K562 (cell line): ENCODE data around the gene LAMTOR4.

Source experiments
- ADNP ChIP-seq: fragments of 200-800 bp; sonication (Bioruptor generic); IDR thresholded peaks from 2 replicates; pipeline ENCODE4 v1.6.1; 2016; ENCODE audit warnings: missing genetic modification characterization, missing compliant biosample characterization
- FOSL1 ChIP-seq: fragments of 200-800 bp; sonication (Bioruptor generic); conservative IDR thresholded peaks from 2 replicates; pipeline ENCODE4 v1.6.1; 2016; ENCODE audit warnings: missing genetic modification characterization, missing compliant biosample characterization
- FOXJ3 ChIP-seq: sonication (generic); formaldehyde crosslinking; IDR thresholded peaks from 2 replicates; pipeline ENCODE4 v1.4.0; 2020; ENCODE audit warnings: mild to moderate bottlenecking, missing genetic modification reagents
- FOXM1 ChIP-seq, 2 experiments: fragments of 450-650 bp in 1 of 2; sonication (generic) in 1 of 2; formaldehyde crosslinking in 1 of 2; IDR thresholded peaks; 2 replicates each; pipeline versions ENCODE4 v1.6.1 to v1.9.0; 2017 to 2022; ENCODE audit warnings: low read depth in 2 of 2, mild to moderate bottlenecking in 2 of 2, missing genetic modification reagents in 1 of 2, moderate library complexity in 1 of 2
- NFE2 ChIP-seq: IDR thresholded peaks from 2 replicates; pipeline ENCODE4 v1.6.1; 2014; ENCODE audit warnings: antibody characterized with exemption, low read depth
- POLR2A ChIP-seq: fragments of 450-650 bp; conservative IDR thresholded peaks from 2 replicates; pipeline ENCODE4 v1.6.1; 2016
- SMC3 ChIP-seq: conservative IDR thresholded peaks from 2 replicates; pipeline ENCODE4 v1.6.1; 2011; ENCODE audit warnings: low read depth, low read length, improper control_type of control experiment; ENCODE audit not compliant: insufficient read depth
- TAF1 ChIP-seq: IDR thresholded peaks from 2 replicates; pipeline ENCODE4 v1.6.1; 2011; ENCODE audit warnings: mild to moderate bottlenecking, low read length, moderate library complexity; ENCODE audit not compliant: insufficient read depth, control insufficient read depth, severe bottlenecking; ENCODE audit errors: extremely low read depth
- YY1 ChIP-seq, 3 experiments: IDR thresholded peaks; 2 replicates each; pipeline ENCODE4 v1.6.1; 2011; ENCODE audit warnings: low read length in 2 of 3, mild to moderate bottlenecking in 2 of 3, moderate library complexity in 2 of 3, borderline replicate concordance in 1 of 3, control low read depth in 1 of 3, low read depth in 1 of 3; ENCODE audit not compliant: insufficient read depth in 3 of 3, insufficient replicate concordance in 2 of 3, control insufficient read depth in 1 of 3, insufficient read length in 1 of 3; ENCODE audit errors: extremely low read depth in 1 of 3
- TF ChIP-seq, protein P1 (sequence below), 2 experiments: fragments of 150-350 bp in 1 of 2; IDR thresholded peaks; 2 replicates each; pipeline ENCODE4 v1.6.1; 2012 to 2016; ENCODE audit warnings: low read depth in 2 of 2, low read length in 2 of 2, mild to moderate bottlenecking in 1 of 2, moderate library complexity in 1 of 2
- TF ChIP-seq, protein P2 (sequence below), 3 experiments: IDR thresholded peaks in 2 of 3; conservative IDR thresholded peaks in 1 of 3; 2 replicates each; pipeline ENCODE4 v1.5.1; 2011 to 2012; ENCODE audit warnings: low read length in 3 of 3, mild to moderate bottlenecking in 3 of 3, control low read depth in 2 of 3, improper control_type of control experiment in 1 of 3, inconsistent platforms in 1 of 3, low read depth in 1 of 3, mixed read lengths in 1 of 3, moderate library complexity in 1 of 3; ENCODE audit not compliant: insufficient read depth in 2 of 3
- TF ChIP-seq, protein P3 (sequence below): sonication (generic); formaldehyde crosslinking; IDR thresholded peaks from 2 replicates; pipeline ENCODE4 v1.5.0; 2020; ENCODE audit warnings: missing genetic modification reagents
- TF ChIP-seq, protein P4 (sequence below): fragments of 250-450 bp; sonication (Bioruptor Pico); IDR thresholded peaks from 2 replicates; pipeline ENCODE4 v1.4.0; 2020; ENCODE audit warnings: mild to moderate bottlenecking
- TF ChIP-seq, protein P5 (sequence below): IDR thresholded peaks from 2 replicates; pipeline ENCODE4 v1.6.1; 2012; ENCODE audit warnings: low read depth, low read length, improper control_type of control experiment, borderline replicate concordance

DNA sequence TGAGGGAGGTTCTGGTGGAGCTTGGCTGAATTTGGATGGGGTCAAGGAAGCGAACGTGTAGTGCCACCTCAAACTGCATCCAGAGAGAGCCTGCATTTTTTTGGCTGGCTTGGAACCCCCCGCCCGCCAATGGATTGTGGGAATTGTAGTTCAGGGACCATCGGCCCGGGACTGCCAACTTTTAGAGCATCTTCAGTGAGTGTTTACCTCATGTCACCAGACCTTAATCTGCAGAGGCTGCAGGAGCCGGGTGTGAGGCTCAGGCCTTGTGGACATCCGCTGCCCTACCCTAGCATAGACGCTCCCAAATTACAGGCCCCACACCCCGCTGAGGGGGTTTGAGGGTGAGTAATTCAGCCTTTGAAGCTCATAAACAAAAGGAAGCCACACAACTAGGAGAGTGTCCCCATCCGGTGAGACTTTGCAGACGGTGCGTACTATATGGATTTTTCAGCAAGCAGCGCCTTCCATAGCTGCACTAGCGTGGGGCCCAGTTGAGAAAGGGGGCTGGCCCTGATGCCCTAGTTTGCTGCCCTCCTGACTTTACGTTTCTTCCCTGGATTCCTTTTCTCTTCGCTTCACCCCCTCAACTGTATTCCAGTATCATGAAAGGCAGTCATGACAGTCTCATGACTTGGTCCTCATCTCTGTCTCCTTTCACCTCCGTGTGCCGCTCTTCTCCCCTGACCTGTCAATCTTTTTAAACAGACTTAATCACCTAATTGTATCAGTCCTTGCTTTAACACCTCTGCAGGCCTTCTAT, 28.6 kb upstream of the LAMTOR4 start:
- TF ChIP-seq ADNP (tag) (no peak), SMC3 (no peak), FOXM1 (IDR thresholded peaks at IDR 0.05; ENCODE audit: low read depth) (no peak), FOXM1 (CRISPR knock-in tag; IDR thresholded peaks at IDR 0.05; ENCODE audit: low read depth) (no peak), TAF1 (no peak), POLR2A (no peak), FOSL1 (tag) (no peak), NFE2 (no peak), YY1 (IDR thresholded peaks at IDR 0.05; ENCODE audit: borderline replicate concordance in 1 of 3, control insufficient read depth in 1 of 3, extremely low read depth in 1 of 3, insufficient read depth in 3 of 3, insufficient read length in 1 of 3, insufficient replicate concordance in 2 of 3, low read depth in 1 of 3, low read length in 2 of 3) (no peak), FOXJ3 (CRISPR knock-in tag) (no peak)
- TF ChIP-seq, protein P1, sequence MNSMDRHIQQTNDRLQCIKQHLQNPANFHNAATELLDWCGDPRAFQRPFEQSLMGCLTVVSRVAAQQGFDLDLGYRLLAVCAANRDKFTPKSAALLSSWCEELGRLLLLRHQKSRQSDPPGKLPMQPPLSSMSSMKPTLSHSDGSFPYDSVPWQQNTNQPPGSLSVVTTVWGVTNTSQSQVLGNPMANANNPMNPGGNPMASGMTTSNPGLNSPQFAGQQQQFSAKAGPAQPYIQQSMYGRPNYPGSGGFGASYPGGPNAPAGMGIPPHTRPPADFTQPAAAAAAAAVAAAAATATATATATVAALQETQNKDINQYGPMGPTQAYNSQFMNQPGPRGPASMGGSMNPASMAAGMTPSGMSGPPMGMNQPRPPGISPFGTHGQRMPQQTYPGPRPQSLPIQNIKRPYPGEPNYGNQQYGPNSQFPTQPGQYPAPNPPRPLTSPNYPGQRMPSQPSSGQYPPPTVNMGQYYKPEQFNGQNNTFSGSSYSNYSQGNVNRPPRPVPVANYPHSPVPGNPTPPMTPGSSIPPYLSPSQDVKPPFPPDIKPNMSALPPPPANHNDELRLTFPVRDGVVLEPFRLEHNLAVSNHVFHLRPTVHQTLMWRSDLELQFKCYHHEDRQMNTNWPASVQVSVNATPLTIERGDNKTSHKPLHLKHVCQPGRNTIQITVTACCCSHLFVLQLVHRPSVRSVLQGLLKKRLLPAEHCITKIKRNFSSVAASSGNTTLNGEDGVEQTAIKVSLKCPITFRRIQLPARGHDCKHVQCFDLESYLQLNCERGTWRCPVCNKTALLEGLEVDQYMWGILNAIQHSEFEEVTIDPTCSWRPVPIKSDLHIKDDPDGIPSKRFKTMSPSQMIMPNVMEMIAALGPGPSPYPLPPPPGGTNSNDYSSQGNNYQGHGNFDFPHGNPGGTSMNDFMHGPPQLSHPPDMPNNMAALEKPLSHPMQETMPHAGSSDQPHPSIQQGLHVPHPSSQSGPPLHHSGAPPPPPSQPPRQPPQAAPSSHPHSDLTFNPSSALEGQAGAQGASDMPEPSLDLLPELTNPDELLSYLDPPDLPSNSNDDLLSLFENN (IDR thresholded peaks at IDR 0.05; ENCODE audit: low read depth in 2 of 2, low read length in 2 of 2) = no peak
- TF ChIP-seq, protein P2, sequence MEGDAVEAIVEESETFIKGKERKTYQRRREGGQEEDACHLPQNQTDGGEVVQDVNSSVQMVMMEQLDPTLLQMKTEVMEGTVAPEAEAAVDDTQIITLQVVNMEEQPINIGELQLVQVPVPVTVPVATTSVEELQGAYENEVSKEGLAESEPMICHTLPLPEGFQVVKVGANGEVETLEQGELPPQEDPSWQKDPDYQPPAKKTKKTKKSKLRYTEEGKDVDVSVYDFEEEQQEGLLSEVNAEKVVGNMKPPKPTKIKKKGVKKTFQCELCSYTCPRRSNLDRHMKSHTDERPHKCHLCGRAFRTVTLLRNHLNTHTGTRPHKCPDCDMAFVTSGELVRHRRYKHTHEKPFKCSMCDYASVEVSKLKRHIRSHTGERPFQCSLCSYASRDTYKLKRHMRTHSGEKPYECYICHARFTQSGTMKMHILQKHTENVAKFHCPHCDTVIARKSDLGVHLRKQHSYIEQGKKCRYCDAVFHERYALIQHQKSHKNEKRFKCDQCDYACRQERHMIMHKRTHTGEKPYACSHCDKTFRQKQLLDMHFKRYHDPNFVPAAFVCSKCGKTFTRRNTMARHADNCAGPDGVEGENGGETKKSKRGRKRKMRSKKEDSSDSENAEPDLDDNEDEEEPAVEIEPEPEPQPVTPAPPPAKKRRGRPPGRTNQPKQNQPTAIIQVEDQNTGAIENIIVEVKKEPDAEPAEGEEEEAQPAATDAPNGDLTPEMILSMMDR (IDR thresholded peaks at IDR 0.05 in 2 of 3, conservative IDR thresholded peaks at IDR 0.05 in 1 of 3; ENCODE audit: insufficient read depth in 2 of 3, low read depth in 1 of 3, low read length in 3 of 3) = no peak
- TF ChIP-seq, protein P3, sequence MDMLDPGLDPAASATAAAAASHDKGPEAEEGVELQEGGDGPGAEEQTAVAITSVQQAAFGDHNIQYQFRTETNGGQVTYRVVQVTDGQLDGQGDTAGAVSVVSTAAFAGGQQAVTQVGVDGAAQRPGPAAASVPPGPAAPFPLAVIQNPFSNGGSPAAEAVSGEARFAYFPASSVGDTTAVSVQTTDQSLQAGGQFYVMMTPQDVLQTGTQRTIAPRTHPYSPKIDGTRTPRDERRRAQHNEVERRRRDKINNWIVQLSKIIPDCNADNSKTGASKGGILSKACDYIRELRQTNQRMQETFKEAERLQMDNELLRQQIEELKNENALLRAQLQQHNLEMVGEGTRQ (CRISPR knock-in tag) = no peak
- TF ChIP-seq, protein P4, sequence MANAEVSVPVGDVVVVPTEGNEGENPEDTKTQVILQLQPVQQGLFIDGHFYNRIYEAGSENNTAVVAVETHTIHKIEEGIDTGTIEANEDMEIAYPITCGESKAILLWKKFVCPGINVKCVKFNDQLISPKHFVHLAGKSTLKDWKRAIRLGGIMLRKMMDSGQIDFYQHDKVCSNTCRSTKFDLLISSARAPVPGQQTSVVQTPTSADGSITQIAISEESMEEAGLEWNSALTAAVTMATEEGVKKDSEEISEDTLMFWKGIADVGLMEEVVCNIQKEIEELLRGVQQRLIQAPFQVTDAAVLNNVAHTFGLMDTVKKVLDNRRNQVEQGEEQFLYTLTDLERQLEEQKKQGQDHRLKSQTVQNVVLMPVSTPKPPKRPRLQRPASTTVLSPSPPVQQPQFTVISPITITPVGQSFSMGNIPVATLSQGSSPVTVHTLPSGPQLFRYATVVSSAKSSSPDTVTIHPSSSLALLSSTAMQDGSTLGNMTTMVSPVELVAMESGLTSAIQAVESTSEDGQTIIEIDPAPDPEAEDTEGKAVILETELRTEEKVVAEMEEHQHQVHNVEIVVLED (CRISPR knock-in tag) = no peak
- TF ChIP-seq, protein P5, sequence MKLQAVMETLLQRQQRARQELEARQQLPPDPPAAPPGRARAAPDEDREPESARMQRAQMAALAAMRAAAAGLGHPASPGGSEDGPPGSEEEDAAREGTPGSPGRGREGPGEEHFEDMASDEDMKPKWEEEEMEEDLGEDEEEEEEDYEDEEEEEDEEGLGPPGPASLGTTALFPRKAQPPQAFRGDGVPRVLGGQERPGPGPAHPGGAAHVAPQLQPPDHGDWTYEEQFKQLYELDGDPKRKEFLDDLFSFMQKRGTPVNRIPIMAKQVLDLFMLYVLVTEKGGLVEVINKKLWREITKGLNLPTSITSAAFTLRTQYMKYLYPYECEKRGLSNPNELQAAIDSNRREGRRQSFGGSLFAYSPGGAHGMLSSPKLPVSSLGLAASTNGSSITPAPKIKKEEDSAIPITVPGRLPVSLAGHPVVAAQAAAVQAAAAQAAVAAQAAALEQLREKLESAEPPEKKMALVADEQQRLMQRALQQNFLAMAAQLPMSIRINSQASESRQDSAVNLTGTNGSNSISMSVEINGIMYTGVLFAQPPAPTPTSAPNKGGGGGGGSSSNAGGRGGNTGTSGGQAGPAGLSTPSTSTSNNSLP = no peak
